NCI-H2227 treated with DMSO at 0.1 percent for 48 hours (cell line): ENCODE measurements around the gene TECTB.

Source experiments
- DNase-seq: peaks from one replicate; lab custom pipeline; 2025; lab: John Stamatoyannopoulos, UW

Gene TECTB

GRCh38 chr10:112275512-112276245, 7.5 kb upstream of the TECTB start:
- no peak for DNase-seq

GRCh38 chr10:112278871-112279270, 4.3 kb upstream of the TECTB start:
- DNase-seq, result no peak

- no peak for DNase-seq
Observed at GRCh38 chr10:112279433-112279832, 3.8 kb upstream of the TECTB start.

GRCh38 chr10:112280205-112280921, 2.8 kb upstream of the TECTB start:
- no peak for DNase-seq

GRCh38 chr10:112282086-112282485, 1.1 kb upstream of the TECTB start:
- DNase-seq, result no peak

GRCh38 chr10:112286837-112287818, 3.9 kb downstream of the TECTB start:
- no peak for DNase-seq

- no peak for DNase-seq
Observed at GRCh38 chr10:112287844-112288243, 4.6 kb downstream of the TECTB start.

- no peak for DNase-seq
Observed at GRCh38 chr10:112288486-112288885, 5.3 kb downstream of the TECTB start.

- DNase-seq, result no peak
Observed at GRCh38 chr10:112289373-112290053, 6.3 kb downstream of the TECTB start.

GRCh38 chr10:112290054-112290373, 6.8 kb downstream of the TECTB start:
- no peak for DNase-seq

- DNase-seq, result no peak
Observed at GRCh38 chr10:112294169-112294568, 11.0 kb downstream of the TECTB start.

- DNase-seq, result no peak
Observed at GRCh38 chr10:112295853-112296830, 12.9 kb downstream of the TECTB start.

GRCh38 chr10:112296908-112297331, 13.7 kb downstream of the TECTB start:
- DNase-seq, result no peak

- DNase-seq, result no peak
Observed at GRCh38 chr10:112298581-112298980, 15.4 kb downstream of the TECTB start.

- DNase-seq, result no peak
Observed at GRCh38 chr10:112299456-112299855, 16.3 kb downstream of the TECTB start.

- no peak for DNase-seq
Observed at GRCh38 chr10:112302335-112302734, 19.1 kb downstream of the TECTB start.

GRCh38 chr10:112303528-112303927, 20.3 kb downstream of the TECTB start:
- no peak for DNase-seq

- no peak for DNase-seq
Observed at GRCh38 chr10:112304267-112304859, 21.2 kb downstream of the TECTB start.

- no peak for DNase-seq
Observed at GRCh38 chr10:112307358-112308124, 24.3 kb downstream of the TECTB start.

GRCh38 chr10:112308125-112308502, 24.9 kb downstream of the TECTB start:
- no peak for DNase-seq
